Smooth muscle cell (in vitro differentiated cells): Measurements from ENCODE around the gene ZHX3. TPM values are rescaled to one million over a fixed set of nuclear protein-coding genes. Genes with fewer than 3 reads are reported as not detected.

ENCODE experiments used
- DNase-seq: peaks from one replicate; lab custom pipeline; 2025; ENCODE audit not compliant: unreplicated experiment; lab: John Stamatoyannopoulos, UW
- H2AFZ ChIP-seq: fragments of 200-600 bp; sonication (generic); 2 replicates; pipeline ENCODE4 v1.6.0; 2016; ENCODE audit warnings: antibody characterized with exemption, low read depth, mild to moderate bottlenecking
- H3F3A ChIP-seq: fragments of 200-600 bp; sonication (generic); 2 replicates; pipeline ENCODE4 v1.6.0; 2017; ENCODE audit warnings: antibody characterized with exemption, low read depth
- H3K27ac ChIP-seq: fragments of 200-600 bp; sonication (generic); 2 replicates; pipeline ENCODE4 v1.5.1; 2016; ENCODE audit warnings: low read depth, mild to moderate bottlenecking
- H3K27me3 ChIP-seq: fragments of 200-600 bp; sonication (generic); 2 replicates; pipeline ENCODE4 v1.6.1; 2016; ENCODE audit warnings: low read depth, mild to moderate bottlenecking
- H3K36me3 ChIP-seq: fragments of 200-600 bp; sonication (generic); 2 replicates; pipeline ENCODE4 v1.5.1; 2016; ENCODE audit warnings: low read depth
- H3K4me1 ChIP-seq: fragments of 200-600 bp; sonication (generic); 2 replicates; pipeline ENCODE4 v1.5.1; 2016; ENCODE audit warnings: low read depth
- H3K4me2 ChIP-seq: fragments of 200-600 bp; sonication (generic); 2 replicates; pipeline ENCODE4 v1.6.0; 2016; ENCODE audit warnings: mild to moderate bottlenecking
- H3K4me3 ChIP-seq: fragments of 200-600 bp; sonication (generic); 2 replicates; pipeline ENCODE4 v1.5.1; 2016; ENCODE audit warnings: mild to moderate bottlenecking
- H3K79me2 ChIP-seq: fragments of 200-600 bp; sonication (generic); 2 replicates; pipeline ENCODE4 v1.6.0; 2016; ENCODE audit warnings: low read depth, mild to moderate bottlenecking
- H3K9ac ChIP-seq: fragments of 200-600 bp; sonication (generic); 2 replicates; pipeline ENCODE4 v1.6.0; 2016; ENCODE audit warnings: low read depth
- H3K9me3 ChIP-seq: fragments of 200-600 bp; sonication (generic); replicated peaks from 2 replicates; pipeline ENCODE4 v1.5.1; 2016; ENCODE audit warnings: low read depth
- H4K20me1 ChIP-seq: fragments of 200-600 bp; sonication (generic); 2 replicates; pipeline ENCODE4 v1.6.0; 2016; ENCODE audit warnings: low read depth
- WGBS: methylation state at CpG from one replicate; pipeline ENCODE4 v1.1.7; 2016; ENCODE audit warnings: low lambda C conversion rate; 5-methylcytosine and 5-hydroxymethylcytosine counted together
- polyA plus RNA-seq: library from polyadenylated mRNA; unstranded; fragments of >200 nt; fragmentation: Nextera tagmentation; extraction: Ambion mirVana; gene quantifications from 2 replicates; pipeline ENCODE4 v1.2.1, GENCODE V29; 2016
- total RNA-seq: library from RNA; depleted of rRNA; stranded (reverse); fragments of >200 nt; gene quantifications from 2 replicates; pipeline ENCODE4 v1.2.3, GENCODE V29; 2014
- TF ChIP-seq, protein P1 (sequence below): fragments of 200-600 bp; sonication (generic); IDR thresholded peaks from 2 replicates; pipeline ENCODE4 v1.5.1; 2017; ENCODE audit warnings: borderline replicate concordance, mild to moderate bottlenecking, antibody characterized with exemption; ENCODE audit not compliant: insufficient read depth, poor library complexity, severe bottlenecking

ZHX3 gene
- total and polyA plus RNA-seq, 2 experiments from 2014 or later, result 10.1 to 17.1 TPM

- Histone ChIP-seq H3K4me1 (no peaks in the 10 kb centered on the region), H3K4me2 (no peak overlapping the region), H3K9me3 (no peaks in the 10 kb centered on the region), H3K9ac (no peak overlapping the region), H3K4me3 (no peak overlapping the region), H2AFZ (no peak overlapping the region), H4K20me1 (peaks cover 100% of the 10 kb centered on the region), H3F3A (no peaks in the 10 kb centered on the region), H3K27ac (no peak overlapping the region), H3K36me3 (no peaks in the 10 kb centered on the region), H3K27me3 (no peaks in the 10 kb centered on the region), H3K79me2 (peaks cover 93% of the 10 kb centered on the region)
- TF ChIP-seq, protein P1, sequence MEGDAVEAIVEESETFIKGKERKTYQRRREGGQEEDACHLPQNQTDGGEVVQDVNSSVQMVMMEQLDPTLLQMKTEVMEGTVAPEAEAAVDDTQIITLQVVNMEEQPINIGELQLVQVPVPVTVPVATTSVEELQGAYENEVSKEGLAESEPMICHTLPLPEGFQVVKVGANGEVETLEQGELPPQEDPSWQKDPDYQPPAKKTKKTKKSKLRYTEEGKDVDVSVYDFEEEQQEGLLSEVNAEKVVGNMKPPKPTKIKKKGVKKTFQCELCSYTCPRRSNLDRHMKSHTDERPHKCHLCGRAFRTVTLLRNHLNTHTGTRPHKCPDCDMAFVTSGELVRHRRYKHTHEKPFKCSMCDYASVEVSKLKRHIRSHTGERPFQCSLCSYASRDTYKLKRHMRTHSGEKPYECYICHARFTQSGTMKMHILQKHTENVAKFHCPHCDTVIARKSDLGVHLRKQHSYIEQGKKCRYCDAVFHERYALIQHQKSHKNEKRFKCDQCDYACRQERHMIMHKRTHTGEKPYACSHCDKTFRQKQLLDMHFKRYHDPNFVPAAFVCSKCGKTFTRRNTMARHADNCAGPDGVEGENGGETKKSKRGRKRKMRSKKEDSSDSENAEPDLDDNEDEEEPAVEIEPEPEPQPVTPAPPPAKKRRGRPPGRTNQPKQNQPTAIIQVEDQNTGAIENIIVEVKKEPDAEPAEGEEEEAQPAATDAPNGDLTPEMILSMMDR, result no peak
- WGBS, result 75% methylated on average over 8 of the region's 8 CpGs
- no peak for DNase-seq
Observed at GRCh38 chr20:41154436-41155176, 162.9 kb downstream of the ZHX3 start.

DNA sequence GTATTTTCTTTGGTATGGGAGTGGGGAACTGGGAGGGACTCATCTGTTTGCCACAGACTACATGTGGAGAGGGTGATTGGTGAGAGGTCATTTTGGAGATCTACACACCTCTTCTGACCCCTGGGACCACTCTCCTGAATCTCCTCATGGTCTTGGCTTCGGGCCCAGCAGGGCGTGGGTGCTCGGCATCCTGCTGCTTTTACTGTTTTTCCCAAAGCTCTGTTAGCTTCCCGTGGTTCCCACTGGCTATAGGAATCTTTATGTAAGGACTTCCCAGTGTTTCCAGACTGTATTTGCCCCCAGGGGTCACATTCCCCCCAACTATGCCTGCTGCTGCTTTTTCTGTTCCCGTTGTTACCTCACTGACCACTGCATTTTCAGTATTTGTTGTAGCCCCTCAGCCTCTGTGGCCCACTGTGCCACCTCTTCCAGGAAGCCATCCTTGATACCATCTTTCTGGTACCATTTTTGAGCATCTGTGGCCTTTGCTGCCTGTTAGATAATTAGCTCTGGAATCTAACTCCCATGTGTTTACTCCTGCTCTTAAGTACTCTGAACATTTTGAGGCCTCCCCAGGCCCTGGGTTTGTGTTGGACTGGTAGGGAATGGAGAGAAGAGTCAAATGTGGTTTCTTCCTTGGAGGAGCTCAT is 165.3 kb downstream of the ZHX3 start:
- no peaks in the 10 kb centered on the region for H3K36me3 ChIP-seq
- no peaks in the 10 kb centered on the region for H3K4me1 ChIP-seq
- 87% methylated on average over 5 of the region's 5 CpGs for WGBS
- no peak overlapping the region for H3K9ac ChIP-seq
- no peak overlapping the region for H3K4me3 ChIP-seq
- no peaks in the 10 kb centered on the region for H3K9me3 ChIP-seq
- H3F3A ChIP-seq, result no peaks in the 10 kb centered on the region
- H3K4me2 ChIP-seq, result no peak overlapping the region
- peaks cover 100% of the 10 kb centered on the region for H3K79me2 ChIP-seq
- no peak overlapping the region for H3K27ac ChIP-seq
- H2AFZ ChIP-seq, result no peak overlapping the region
- DNase-seq, result no peak
- TF ChIP-seq, protein P1, result no peak
- peaks cover 100% of the 10 kb centered on the region for H4K20me1 ChIP-seq
- H3K27me3 ChIP-seq, result no peaks in the 10 kb centered on the region

GRCh38 chr20:41151134-41151869 is 166.2 kb downstream of the ZHX3 start:
- H3K27ac ChIP-seq, result no peak overlapping the region
- 94% methylated on average over 5 of the region's 5 CpGs for whole genome bisulfite sequencing
- peaks cover 100% of the 10 kb centered on the region for H4K20me1 ChIP-seq
- no peak overlapping the region for H3K4me2 ChIP-seq
- H3K4me3 ChIP-seq, result no peak overlapping the region
- no peaks in the 10 kb centered on the region for H3K36me3 ChIP-seq
- no peak overlapping the region for H2AFZ ChIP-seq
- H3K9ac ChIP-seq, result no peak overlapping the region
- no peaks in the 10 kb centered on the region for H3K9me3 ChIP-seq
- no peaks in the 10 kb centered on the region for H3K27me3 ChIP-seq
- peaks cover 100% of the 10 kb centered on the region for H3K79me2 ChIP-seq
- no peaks in the 10 kb centered on the region for H3F3A ChIP-seq
- TF ChIP-seq, protein P1, result no peak
- no peak for DNase-seq
- no peaks in the 10 kb centered on the region for H3K4me1 ChIP-seq
